WTC11 (cell line): Measurements from ENCODE around the gene TM9SF1. TPM values are rescaled to one million over a fixed set of nuclear protein-coding genes. Genes with fewer than 3 reads are reported as not detected.

Experiments
- ATAC-seq: fragments of 200-7000 bp; cut with Tn5 transposase; 2 replicates; pipeline ENCODE4 v1.10.0; 2021; ENCODE audit warnings: mild to moderate bottlenecking, moderate library complexity
- CTCF ChIA-PET: fragments of 300-600 bp; sonication (Branson Sonifier 250); formaldehyde crosslinking; loops from one replicate; lab custom pipeline; 2021; ENCODE audit warnings: antibody characterized with exemption; lab: Charles Lee
- POLR2A ChIA-PET: fragments of 350-600 bp; sonication (Branson Sonifier 250); formaldehyde crosslinking; loops from one replicate; lab custom pipeline; 2021; ENCODE audit warnings: antibody characterized with exemption; lab: Charles Lee
- DNase-seq: peaks from one replicate; pipeline ENCODE4 v3.0.0; 2021; ENCODE audit warnings: low spot score
- H3K27ac Mint-ChIP-seq: 2 replicates; pipeline ENCODE4 v1.8.0; 2021; ENCODE audit warnings: mixed read lengths
- H3K27me3 Mint-ChIP-seq: 2 replicates; pipeline ENCODE4 v1.8.0; 2021; ENCODE audit warnings: low read depth, mild to moderate bottlenecking, moderate library complexity, mixed read lengths
- H3K36me3 Mint-ChIP-seq: 2 replicates; pipeline ENCODE4 v1.8.0; 2021; ENCODE audit warnings: mixed read lengths
- H3K4me1 Mint-ChIP-seq: 2 replicates; pipeline ENCODE4 v1.8.0; 2022; ENCODE audit warnings: mixed read lengths
- H3K4me3 Mint-ChIP-seq: 2 replicates; pipeline ENCODE4 v1.8.0; 2021; ENCODE audit warnings: mild to moderate bottlenecking, moderate library complexity, mixed read lengths
- H3K9me3 Mint-ChIP-seq: 2 replicates; pipeline ENCODE4 v1.8.0; 2021; ENCODE audit warnings: mixed read lengths
- ETV6 ChIP-seq: sonication (generic); formaldehyde crosslinking; IDR thresholded peaks from 2 replicates; pipeline ENCODE4 v1.8.1; 2022; ENCODE audit warnings: mild to moderate bottlenecking, missing genetic modification reagents
- GABPB1 ChIP-seq: sonication (generic); formaldehyde crosslinking; IDR thresholded peaks from 2 replicates; pipeline ENCODE4 v1.8.1; 2023; ENCODE audit warnings: mild to moderate bottlenecking, missing genetic modification reagents
- NR2C2 ChIP-seq: sonication (generic); formaldehyde crosslinking; IDR thresholded peaks from 2 replicates; pipeline ENCODE4 v1.8.0; 2022; ENCODE audit warnings: mild to moderate bottlenecking, missing genetic modification reagents
- SOX15 ChIP-seq: fragments of 250-450 bp; sonication (Bioruptor Pico); IDR thresholded peaks from 2 replicates; pipeline ENCODE4 v1.9.0; 2021; ENCODE audit warnings: mild to moderate bottlenecking
- TEAD1 ChIP-seq: sonication (generic); formaldehyde crosslinking; IDR thresholded peaks from 2 replicates; pipeline ENCODE4 v1.8.0; 2022; ENCODE audit warnings: mild to moderate bottlenecking, missing genetic modification reagents
- ZBTB21 ChIP-seq: sonication (generic); formaldehyde crosslinking; IDR thresholded peaks from 2 replicates; pipeline ENCODE4 v1.8.1; 2023; ENCODE audit warnings: mild to moderate bottlenecking, missing genetic modification reagents, borderline replicate concordance
- total RNA-seq: library from RNA; stranded (reverse); gene quantifications from 3 replicates; pipeline ENCODE4 v1.2.3, GENCODE V29; 2021
- TF ChIP-seq, protein P1 (sequence below): fragments of 250-450 bp; sonication (Bioruptor Pico); IDR thresholded peaks from 2 replicates; pipeline ENCODE4 v2.1.2; 2022; ENCODE audit warnings: mild to moderate bottlenecking, moderate library complexity
- TF ChIP-seq, protein P2 (sequence below): sonication (generic); formaldehyde crosslinking; IDR thresholded peaks from 2 replicates; pipeline ENCODE4 v1.8.0; 2023; ENCODE audit warnings: missing genetic modification reagents
- TF ChIP-seq, protein P3 (sequence below): sonication (generic); formaldehyde crosslinking; IDR thresholded peaks from 2 replicates; pipeline ENCODE4 v1.8.0; 2022; ENCODE audit warnings: mild to moderate bottlenecking, missing genetic modification reagents
- TF ChIP-seq, protein P4 (sequence below): sonication (generic); formaldehyde crosslinking; IDR thresholded peaks from 2 replicates; pipeline ENCODE4 v1.8.0; 2023; ENCODE audit warnings: mild to moderate bottlenecking, missing genetic modification reagents
- TF ChIP-seq, protein P5 (sequence below): sonication (generic); formaldehyde crosslinking; IDR thresholded peaks from 2 replicates; pipeline ENCODE4 v1.8.0; 2022; ENCODE audit warnings: mild to moderate bottlenecking, missing genetic modification reagents
- TF ChIP-seq, protein P6 (sequence below): sonication (generic); formaldehyde crosslinking; IDR thresholded peaks from 2 replicates; pipeline ENCODE4 v1.8.1; 2023; ENCODE audit warnings: mild to moderate bottlenecking, missing genetic modification reagents, moderate library complexity
- TF ChIP-seq, protein P7 (sequence below): fragments of 250-450 bp; sonication (Bioruptor Pico); IDR thresholded peaks from 2 replicates; pipeline ENCODE4 v1.9.0; 2021; ENCODE audit warnings: mild to moderate bottlenecking
- TF ChIP-seq, protein P8 (sequence below): sonication (generic); formaldehyde crosslinking; IDR thresholded peaks from 2 replicates; pipeline ENCODE4 v1.8.1; 2023; ENCODE audit warnings: mild to moderate bottlenecking, moderate library complexity, missing genetic modification reagents
- TF ChIP-seq, protein P9 (sequence below): sonication (generic); formaldehyde crosslinking; IDR thresholded peaks from 2 replicates; pipeline ENCODE4 v1.8.0; 2022; ENCODE audit warnings: missing genetic modification reagents

The TM9SF1 gene
- total RNA-seq, 1 experiment from 2014 or later = 27.9 TPM

DNA sequence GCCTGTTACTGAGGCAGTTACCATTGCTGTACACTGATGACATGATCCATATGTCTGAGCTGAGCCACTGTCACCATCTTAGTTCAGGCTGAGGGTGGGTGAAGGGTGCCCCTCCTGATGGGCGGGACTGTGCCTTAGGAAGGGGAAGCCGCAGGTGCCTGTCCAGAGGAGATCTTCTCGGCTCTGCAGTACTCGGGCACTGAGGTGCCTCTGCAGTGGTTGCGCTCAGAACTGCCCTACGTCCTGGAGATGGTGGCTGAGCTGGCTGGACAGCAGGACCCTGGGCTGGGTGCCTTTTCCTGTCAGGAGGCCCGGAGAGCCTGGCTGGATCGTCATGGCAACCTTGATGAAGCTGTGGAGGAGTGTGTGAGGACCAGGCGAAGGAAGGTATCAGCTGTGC is 44.2 kb downstream of the TM9SF1 start:
- H3K4me3 Mint-ChIP-seq = no peak overlapping the region
- H3K36me3 Mint-ChIP-seq = peaks cover 51% of the 10 kb centered on the region
- no peaks in the 10 kb centered on the region for H3K27me3 Mint-ChIP-seq
- no peaks in the 10 kb centered on the region for H3K9me3 Mint-ChIP-seq
- POLR2A ChIA-PET = interaction anchor here (0.7 to 1.7 kb wide), 4 partner anchors 10 to 41 kb away, joined by 3 to 4 read pairs (median 3); partner anchors contain the start of genes DCAF11, EMC9, IRF9 and NRL
- no peak overlapping the region for H3K27ac Mint-ChIP-seq
- peaks cover 13% of the 10 kb centered on the region for H3K4me1 Mint-ChIP-seq
- CTCF ChIA-PET = interaction anchor here (0.7 to 4.1 kb wide), 5 partner anchors 10 to 157 kb away, joined by 3 to 19 read pairs (median 4); partner anchors contain the start of genes CIDEB, IPO4 and IRF9
- TF ChIP-seq SOX15 (CRISPR knock-in tag) (no peak), ZBTB21 (no peak), ETV6 (no peak)
- TF ChIP-seq, protein P1, sequence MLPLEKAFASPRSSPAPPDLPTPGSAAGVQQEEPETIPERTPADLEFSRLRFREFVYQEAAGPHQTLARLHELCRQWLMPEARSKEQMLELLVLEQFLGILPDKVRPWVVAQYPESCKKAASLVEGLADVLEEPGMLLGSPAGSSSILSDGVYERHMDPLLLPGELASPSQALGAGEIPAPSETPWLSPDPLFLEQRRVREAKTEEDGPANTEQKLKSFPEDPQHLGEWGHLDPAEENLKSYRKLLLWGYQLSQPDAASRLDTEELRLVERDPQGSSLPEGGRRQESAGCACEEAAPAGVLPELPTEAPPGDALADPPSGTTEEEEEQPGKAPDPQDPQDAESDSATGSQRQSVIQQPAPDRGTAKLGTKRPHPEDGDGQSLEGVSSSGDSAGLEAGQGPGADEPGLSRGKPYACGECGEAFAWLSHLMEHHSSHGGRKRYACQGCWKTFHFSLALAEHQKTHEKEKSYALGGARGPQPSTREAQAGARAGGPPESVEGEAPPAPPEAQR (CRISPR knock-in tag) = no peak
- TF ChIP-seq, protein P2, sequence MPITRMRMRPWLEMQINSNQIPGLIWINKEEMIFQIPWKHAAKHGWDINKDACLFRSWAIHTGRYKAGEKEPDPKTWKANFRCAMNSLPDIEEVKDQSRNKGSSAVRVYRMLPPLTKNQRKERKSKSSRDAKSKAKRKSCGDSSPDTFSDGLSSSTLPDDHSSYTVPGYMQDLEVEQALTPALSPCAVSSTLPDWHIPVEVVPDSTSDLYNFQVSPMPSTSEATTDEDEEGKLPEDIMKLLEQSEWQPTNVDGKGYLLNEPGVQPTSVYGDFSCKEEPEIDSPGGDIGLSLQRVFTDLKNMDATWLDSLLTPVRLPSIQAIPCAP = no peak
- TF ChIP-seq, protein P3, sequence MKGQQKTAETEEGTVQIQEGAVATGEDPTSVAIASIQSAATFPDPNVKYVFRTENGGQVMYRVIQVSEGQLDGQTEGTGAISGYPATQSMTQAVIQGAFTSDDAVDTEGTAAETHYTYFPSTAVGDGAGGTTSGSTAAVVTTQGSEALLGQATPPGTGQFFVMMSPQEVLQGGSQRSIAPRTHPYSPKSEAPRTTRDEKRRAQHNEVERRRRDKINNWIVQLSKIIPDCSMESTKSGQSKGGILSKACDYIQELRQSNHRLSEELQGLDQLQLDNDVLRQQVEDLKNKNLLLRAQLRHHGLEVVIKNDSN (CRISPR knock-in tag) = no peak
- TF ChIP-seq, protein P4, sequence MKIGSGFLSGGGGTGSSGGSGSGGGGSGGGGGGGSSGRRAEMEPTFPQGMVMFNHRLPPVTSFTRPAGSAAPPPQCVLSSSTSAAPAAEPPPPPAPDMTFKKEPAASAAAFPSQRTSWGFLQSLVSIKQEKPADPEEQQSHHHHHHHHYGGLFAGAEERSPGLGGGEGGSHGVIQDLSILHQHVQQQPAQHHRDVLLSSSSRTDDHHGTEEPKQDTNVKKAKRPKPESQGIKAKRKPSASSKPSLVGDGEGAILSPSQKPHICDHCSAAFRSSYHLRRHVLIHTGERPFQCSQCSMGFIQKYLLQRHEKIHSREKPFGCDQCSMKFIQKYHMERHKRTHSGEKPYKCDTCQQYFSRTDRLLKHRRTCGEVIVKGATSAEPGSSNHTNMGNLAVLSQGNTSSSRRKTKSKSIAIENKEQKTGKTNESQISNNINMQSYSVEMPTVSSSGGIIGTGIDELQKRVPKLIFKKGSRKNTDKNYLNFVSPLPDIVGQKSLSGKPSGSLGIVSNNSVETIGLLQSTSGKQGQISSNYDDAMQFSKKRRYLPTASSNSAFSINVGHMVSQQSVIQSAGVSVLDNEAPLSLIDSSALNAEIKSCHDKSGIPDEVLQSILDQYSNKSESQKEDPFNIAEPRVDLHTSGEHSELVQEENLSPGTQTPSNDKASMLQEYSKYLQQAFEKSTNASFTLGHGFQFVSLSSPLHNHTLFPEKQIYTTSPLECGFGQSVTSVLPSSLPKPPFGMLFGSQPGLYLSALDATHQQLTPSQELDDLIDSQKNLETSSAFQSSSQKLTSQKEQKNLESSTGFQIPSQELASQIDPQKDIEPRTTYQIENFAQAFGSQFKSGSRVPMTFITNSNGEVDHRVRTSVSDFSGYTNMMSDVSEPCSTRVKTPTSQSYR = no peak
- no peak for ATAC-seq
- no peak for DNase-seq

DNA sequence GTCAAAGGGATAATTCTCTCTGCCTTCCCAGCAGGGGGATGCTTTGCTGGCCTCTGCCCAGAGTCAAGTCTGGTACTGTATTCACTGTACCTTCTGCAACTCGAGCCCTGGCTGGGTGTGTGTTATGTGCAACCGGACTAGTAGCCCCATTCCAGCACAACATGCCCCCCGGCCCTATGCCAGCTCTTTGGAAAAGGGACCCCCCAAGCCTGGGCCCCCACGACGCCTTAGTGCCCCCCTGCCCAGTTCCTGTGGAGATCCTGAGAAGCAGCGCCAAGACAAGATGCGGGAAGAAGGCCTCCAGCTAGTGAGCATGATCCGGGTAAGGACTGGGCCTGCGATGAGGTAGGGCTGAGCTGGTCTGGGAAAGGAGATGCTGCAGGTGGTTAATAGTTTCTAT is 44.7 kb downstream of the TM9SF1 start:
- DNase-seq = no peak
- ATAC-seq = no peak
- CTCF ChIA-PET = interaction anchor here (0.7 to 4.1 kb wide), 4 partner anchors 10 to 158 kb away, joined by 3 to 19 read pairs (median 4); partner anchors contain the start of genes CIDEB, IPO4 and IRF9
- Mint-ChIP-seq H3K4me1 (peaks cover 18% of the 10 kb centered on the region), H3K4me3 (no peak overlapping the region), H3K27ac (no peak overlapping the region), H3K9me3 (no peaks in the 10 kb centered on the region), H3K27me3 (no peaks in the 10 kb centered on the region), H3K36me3 (peaks cover 46% of the 10 kb centered on the region)
- POLR2A ChIA-PET = interaction anchor here (0.7 to 1.7 kb wide), 2 partner anchors 10 to 36 kb away, joined by 3 to 4 read pairs; partner anchors contain the start of genes DCAF11, IRF9 and NRL
- TF ChIP-seq, protein P5, sequence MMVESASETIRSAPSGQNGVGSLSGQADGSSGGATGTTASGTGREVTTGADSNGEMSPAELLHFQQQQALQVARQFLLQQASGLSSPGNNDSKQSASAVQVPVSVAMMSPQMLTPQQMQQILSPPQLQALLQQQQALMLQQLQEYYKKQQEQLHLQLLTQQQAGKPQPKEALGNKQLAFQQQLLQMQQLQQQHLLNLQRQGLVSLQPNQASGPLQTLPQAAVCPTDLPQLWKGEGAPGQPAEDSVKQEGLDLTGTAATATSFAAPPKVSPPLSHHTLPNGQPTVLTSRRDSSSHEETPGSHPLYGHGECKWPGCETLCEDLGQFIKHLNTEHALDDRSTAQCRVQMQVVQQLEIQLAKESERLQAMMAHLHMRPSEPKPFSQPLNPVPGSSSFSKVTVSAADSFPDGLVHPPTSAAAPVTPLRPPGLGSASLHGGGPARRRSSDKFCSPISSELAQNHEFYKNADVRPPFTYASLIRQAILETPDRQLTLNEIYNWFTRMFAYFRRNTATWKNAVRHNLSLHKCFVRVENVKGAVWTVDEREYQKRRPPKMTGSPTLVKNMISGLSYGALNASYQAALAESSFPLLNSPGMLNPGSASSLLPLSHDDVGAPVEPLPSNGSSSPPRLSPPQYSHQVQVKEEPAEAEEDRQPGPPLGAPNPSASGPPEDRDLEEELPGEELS (CRISPR knock-in tag) = no peak
- TF ChIP-seq, protein P6, sequence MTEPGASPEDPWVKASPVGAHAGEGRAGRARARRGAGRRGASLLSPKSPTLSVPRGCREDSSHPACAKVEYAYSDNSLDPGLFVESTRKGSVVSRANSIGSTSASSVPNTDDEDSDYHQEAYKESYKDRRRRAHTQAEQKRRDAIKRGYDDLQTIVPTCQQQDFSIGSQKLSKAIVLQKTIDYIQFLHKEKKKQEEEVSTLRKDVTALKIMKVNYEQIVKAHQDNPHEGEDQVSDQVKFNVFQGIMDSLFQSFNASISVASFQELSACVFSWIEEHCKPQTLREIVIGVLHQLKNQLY (CRISPR knock-in tag) = no peak
- TF ChIP-seq, protein P7, sequence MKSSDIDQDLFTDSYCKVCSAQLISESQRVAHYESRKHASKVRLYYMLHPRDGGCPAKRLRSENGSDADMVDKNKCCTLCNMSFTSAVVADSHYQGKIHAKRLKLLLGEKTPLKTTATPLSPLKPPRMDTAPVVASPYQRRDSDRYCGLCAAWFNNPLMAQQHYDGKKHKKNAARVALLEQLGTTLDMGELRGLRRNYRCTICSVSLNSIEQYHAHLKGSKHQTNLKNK (CRISPR knock-in tag) = no peak
- TF ChIP-seq NR2C2 (no peak), GABPB1 (no peak), TEAD1 (CRISPR knock-in tag) (no peak)
- TF ChIP-seq, protein P8, sequence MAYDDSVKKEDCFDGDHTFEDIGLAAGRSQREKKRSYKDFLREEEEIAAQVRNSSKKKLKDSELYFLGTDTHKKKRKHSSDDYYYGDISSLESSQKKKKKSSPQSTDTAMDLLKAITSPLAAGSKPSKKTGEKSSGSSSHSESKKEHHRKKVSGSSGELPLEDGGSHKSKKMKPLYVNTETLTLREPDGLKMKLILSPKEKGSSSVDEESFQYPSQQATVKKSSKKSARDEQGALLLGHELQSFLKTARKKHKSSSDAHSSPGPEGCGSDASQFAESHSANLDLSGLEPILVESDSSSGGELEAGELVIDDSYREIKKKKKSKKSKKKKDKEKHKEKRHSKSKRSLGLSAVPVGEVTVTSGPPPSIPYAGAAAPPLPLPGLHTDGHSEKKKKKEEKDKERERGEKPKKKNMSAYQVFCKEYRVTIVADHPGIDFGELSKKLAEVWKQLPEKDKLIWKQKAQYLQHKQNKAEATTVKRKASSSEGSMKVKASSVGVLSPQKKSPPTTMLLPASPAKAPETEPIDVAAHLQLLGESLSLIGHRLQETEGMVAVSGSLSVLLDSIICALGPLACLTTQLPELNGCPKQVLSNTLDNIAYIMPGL (CRISPR knock-in tag) = no peak
- TF ChIP-seq, protein P9, sequence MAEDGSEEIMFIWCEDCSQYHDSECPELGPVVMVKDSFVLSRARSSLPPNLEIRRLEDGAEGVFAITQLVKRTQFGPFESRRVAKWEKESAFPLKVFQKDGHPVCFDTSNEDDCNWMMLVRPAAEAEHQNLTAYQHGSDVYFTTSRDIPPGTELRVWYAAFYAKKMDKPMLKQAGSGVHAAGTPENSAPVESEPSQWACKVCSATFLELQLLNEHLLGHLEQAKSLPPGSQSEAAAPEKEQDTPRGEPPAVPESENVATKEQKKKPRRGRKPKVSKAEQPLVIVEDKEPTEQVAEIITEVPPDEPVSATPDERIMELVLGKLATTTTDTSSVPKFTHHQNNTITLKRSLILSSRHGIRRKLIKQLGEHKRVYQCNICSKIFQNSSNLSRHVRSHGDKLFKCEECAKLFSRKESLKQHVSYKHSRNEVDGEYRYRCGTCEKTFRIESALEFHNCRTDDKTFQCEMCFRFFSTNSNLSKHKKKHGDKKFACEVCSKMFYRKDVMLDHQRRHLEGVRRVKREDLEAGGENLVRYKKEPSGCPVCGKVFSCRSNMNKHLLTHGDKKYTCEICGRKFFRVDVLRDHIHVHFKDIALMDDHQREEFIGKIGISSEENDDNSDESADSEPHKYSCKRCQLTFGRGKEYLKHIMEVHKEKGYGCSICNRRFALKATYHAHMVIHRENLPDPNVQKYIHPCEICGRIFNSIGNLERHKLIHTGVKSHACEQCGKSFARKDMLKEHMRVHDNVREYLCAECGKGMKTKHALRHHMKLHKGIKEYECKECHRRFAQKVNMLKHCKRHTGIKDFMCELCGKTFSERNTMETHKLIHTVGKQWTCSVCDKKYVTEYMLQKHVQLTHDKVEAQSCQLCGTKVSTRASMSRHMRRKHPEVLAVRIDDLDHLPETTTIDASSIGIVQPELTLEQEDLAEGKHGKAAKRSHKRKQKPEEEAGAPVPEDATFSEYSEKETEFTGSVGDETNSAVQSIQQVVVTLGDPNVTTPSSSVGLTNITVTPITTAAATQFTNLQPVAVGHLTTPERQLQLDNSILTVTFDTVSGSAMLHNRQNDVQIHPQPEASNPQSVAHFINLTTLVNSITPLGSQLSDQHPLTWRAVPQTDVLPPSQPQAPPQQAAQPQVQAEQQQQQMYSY (CRISPR knock-in tag) = no peak
